HEK293 (cell line): Measurements from ENCODE around the gene C3orf20.

ENCODE experiments used
- CTCF ChIA-PET: fragments of 350-600 bp; formaldehyde crosslinking; extraction: SDS; loops from one replicate; lab custom pipeline; 2021; ENCODE audit warnings: antibody characterized with exemption; lab: Yijun Ruan, JAX
- POLR2A ChIA-PET: fragments of 300-600 bp; formaldehyde crosslinking; extraction: SDS; loops from one replicate; lab custom pipeline; 2020; ENCODE audit warnings: antibody characterized with exemption, inconsistent platforms; lab: Yijun Ruan, JAX
- H3K27ac ChIP-seq: fragments of 200-500 bp; sonication (Bioruptor generic); 2 replicates; pipeline ENCODE4 v1.5.1; 2014; ENCODE audit warnings: low read depth, low read length, control low read depth, inconsistent platforms; ENCODE audit errors: extremely low read depth
- H3K36me3 ChIP-seq, 2 experiments: fragments of 200-500 bp in 1 of 2; sonication (Bioruptor generic) in 1 of 2; 1 replicate in 1 of 2; 2 replicates in 1 of 2; pipeline ENCODE4 v1.5.1; 2014 to 2017; ENCODE audit warnings: inconsistent platforms in 2 of 2, low read length in 2 of 2; ENCODE audit not compliant: control insufficient read depth in 2 of 2, insufficient read depth in 1 of 2
- H3K4me1 ChIP-seq: fragments of 200-500 bp; sonication (Bioruptor generic); 2 replicates; pipeline ENCODE4 v1.5.1; 2014; ENCODE audit warnings: mild to moderate bottlenecking, low read length, inconsistent platforms; ENCODE audit not compliant: control insufficient read depth, insufficient read depth
- H3K4me3 ChIP-seq: 2 replicates; pipeline ENCODE4 v1.5.1; 2011; ENCODE audit warnings: low read depth, mild to moderate bottlenecking, control low read depth, low read length, moderate library complexity
- H3K9me3 ChIP-seq: fragments of 200-500 bp; sonication (Bioruptor generic); 2 replicates; pipeline ENCODE4 v1.5.1; 2014; ENCODE audit warnings: low read depth, low read length, inconsistent platforms; ENCODE audit not compliant: control insufficient read depth, insufficient read depth
- AEBP2 ChIP-seq: fragments of 450-650 bp; formaldehyde crosslinking; IDR thresholded peaks from 2 replicates; pipeline ENCODE4 v1.5.1; 2016; ENCODE audit warnings: missing biosample characterization, missing genetic modification characterization, borderline replicate concordance
- BCL11A ChIP-seq: fragments of 450-650 bp; formaldehyde crosslinking; IDR thresholded peaks from 2 replicates; pipeline ENCODE4 v1.5.1; 2016; ENCODE audit warnings: low read depth, missing biosample characterization, missing genetic modification characterization
- EGR2 ChIP-seq: fragments of 450-650 bp; formaldehyde crosslinking; IDR thresholded peaks from 2 replicates; pipeline ENCODE4 v1.5.1; 2016; ENCODE audit warnings: low read depth, missing biosample characterization, missing genetic modification characterization
- FEZF1 ChIP-seq: fragments of 450-650 bp; formaldehyde crosslinking; IDR thresholded peaks from 2 replicates; pipeline ENCODE4 v1.5.1; 2016; ENCODE audit warnings: missing biosample characterization, missing genetic modification characterization
- GLIS2 ChIP-seq: fragments of 450-650 bp; formaldehyde crosslinking; IDR thresholded peaks from 2 replicates; pipeline ENCODE4 v1.5.1; 2016; ENCODE audit warnings: missing biosample characterization, missing genetic modification characterization
- HOXD13 ChIP-seq: sonication (generic); formaldehyde crosslinking; IDR thresholded peaks from 2 replicates; pipeline ENCODE4 v1.8.0; 2022; ENCODE audit warnings: missing genetic modification reagents, borderline replicate concordance
- KLF17 ChIP-seq: fragments of 450-650 bp; formaldehyde crosslinking; IDR thresholded peaks from 2 replicates; pipeline ENCODE4 v1.5.1; 2016; ENCODE audit warnings: missing biosample characterization, missing genetic modification characterization
- KLF8 ChIP-seq: fragments of 450-650 bp; formaldehyde crosslinking; IDR thresholded peaks from 2 replicates; pipeline ENCODE4 v1.5.1; 2016; ENCODE audit warnings: missing biosample characterization, missing genetic modification characterization
- KLF9 ChIP-seq: fragments of 450-650 bp; formaldehyde crosslinking; IDR thresholded peaks from 2 replicates; pipeline ENCODE4 v1.5.1; 2016; ENCODE audit warnings: missing biosample characterization, missing genetic modification characterization, low read depth
- PRDM6 ChIP-seq: fragments of 450-650 bp; formaldehyde crosslinking; IDR thresholded peaks from 2 replicates; pipeline ENCODE4 v1.5.1; 2017; ENCODE audit warnings: missing biosample characterization, missing genetic modification characterization
- WT1 ChIP-seq: fragments of 450-650 bp; formaldehyde crosslinking; IDR thresholded peaks from 2 replicates; pipeline ENCODE4 v1.5.1; 2016; ENCODE audit warnings: missing biosample characterization, missing genetic modification characterization
- ZBTB11 ChIP-seq: fragments of 450-650 bp; formaldehyde crosslinking; conservative IDR thresholded peaks from 2 replicates; pipeline ENCODE4 v1.5.1; 2016; ENCODE audit warnings: low read depth, missing biosample characterization, missing genetic modification characterization
- ZFP3 ChIP-seq: fragments of 450-650 bp; formaldehyde crosslinking; IDR thresholded peaks from 2 replicates; pipeline ENCODE4 v1.5.1; 2016; ENCODE audit warnings: low read depth, missing biosample characterization, missing genetic modification characterization
- ZNF138 ChIP-seq: fragments of 450-650 bp; formaldehyde crosslinking; IDR thresholded peaks from 2 replicates; pipeline ENCODE4 v1.5.1; 2016; ENCODE audit warnings: missing biosample characterization, missing genetic modification characterization, borderline replicate concordance
- ZNF146 ChIP-seq: fragments of 450-650 bp; formaldehyde crosslinking; IDR thresholded peaks from 2 replicates; pipeline ENCODE4 v1.5.1; 2016; ENCODE audit warnings: missing biosample characterization, missing genetic modification characterization
- ZNF175 ChIP-seq: fragments of 450-650 bp; formaldehyde crosslinking; IDR thresholded peaks from 2 replicates; pipeline ENCODE4 v1.5.1; 2016; ENCODE audit warnings: missing biosample characterization, missing genetic modification characterization
- ZNF2 ChIP-seq: fragments of 450-650 bp; formaldehyde crosslinking; IDR thresholded peaks from 2 replicates; pipeline ENCODE4 v1.5.1; 2016; ENCODE audit warnings: missing biosample characterization, missing genetic modification characterization
- ZNF221 ChIP-seq: fragments of 450-650 bp; formaldehyde crosslinking; IDR thresholded peaks from 2 replicates; pipeline ENCODE4 v1.5.1; 2017; ENCODE audit warnings: missing biosample characterization, missing genetic modification characterization, borderline replicate concordance
- ZNF223 ChIP-seq: fragments of 450-650 bp; formaldehyde crosslinking; IDR thresholded peaks from 2 replicates; pipeline ENCODE4 v1.5.1; 2016; ENCODE audit warnings: missing biosample characterization, missing genetic modification characterization
- ZNF335 ChIP-seq: fragments of 450-650 bp; formaldehyde crosslinking; conservative IDR thresholded peaks from 2 replicates; pipeline ENCODE4 v1.5.1; 2016; ENCODE audit warnings: missing biosample characterization, missing genetic modification characterization
- ZNF350 ChIP-seq: fragments of 450-650 bp; formaldehyde crosslinking; IDR thresholded peaks from 2 replicates; pipeline ENCODE4 v1.5.0; 2017; ENCODE audit warnings: missing biosample characterization, mild to moderate bottlenecking, missing genetic modification characterization
- ZNF426 ChIP-seq: fragments of 450-650 bp; formaldehyde crosslinking; IDR thresholded peaks from 2 replicates; pipeline ENCODE4 v1.5.1; 2017; ENCODE audit warnings: missing biosample characterization, missing genetic modification characterization, mild to moderate bottlenecking, inconsistent platforms, moderate library complexity
- ZNF473 ChIP-seq: fragments of 450-650 bp; formaldehyde crosslinking; IDR thresholded peaks from 2 replicates; pipeline ENCODE4 v1.5.1; 2017; ENCODE audit warnings: missing biosample characterization, missing genetic modification characterization
- ZNF529 ChIP-seq: fragments of 450-650 bp; formaldehyde crosslinking; IDR thresholded peaks from 2 replicates; pipeline ENCODE4 v1.5.1; 2017; ENCODE audit warnings: missing genetic modification characterization, missing biosample characterization; ENCODE audit not compliant: insufficient replicate concordance
- ZNF530 ChIP-seq: fragments of 450-650 bp; formaldehyde crosslinking; IDR thresholded peaks from 2 replicates; pipeline ENCODE4 v1.5.1; 2016; ENCODE audit warnings: low read depth, missing biosample characterization, missing genetic modification characterization
- ZNF549 ChIP-seq: fragments of 450-650 bp; IDR thresholded peaks from 2 replicates; pipeline ENCODE4 v1.5.1; 2018; ENCODE audit warnings: missing biosample characterization, missing genetic modification characterization, mild to moderate bottlenecking, inconsistent platforms, moderate library complexity
- ZNF561 ChIP-seq: fragments of 450-650 bp; IDR thresholded peaks from 2 replicates; pipeline ENCODE4 v1.5.1; 2018; ENCODE audit warnings: missing biosample characterization, missing genetic modification characterization, borderline replicate concordance
- ZNF610 ChIP-seq: fragments of 450-650 bp; formaldehyde crosslinking; IDR thresholded peaks from 2 replicates; pipeline ENCODE4 v1.5.1; 2016; ENCODE audit warnings: missing biosample characterization, missing genetic modification characterization, borderline replicate concordance
- ZNF664 ChIP-seq: fragments of 450-650 bp; formaldehyde crosslinking; IDR thresholded peaks from 2 replicates; pipeline ENCODE4 v1.5.1; 2016; ENCODE audit warnings: missing biosample characterization, missing genetic modification characterization
- ZNF670 ChIP-seq: fragments of 450-650 bp; formaldehyde crosslinking; IDR thresholded peaks from 2 replicates; pipeline ENCODE4 v1.5.1; 2016; ENCODE audit warnings: missing biosample characterization, missing genetic modification characterization, low read depth

C3orf20 gene

GRCh38 chr3:14718539-14718938 lies 43.6 kb downstream of the C3orf20 start:
- H3K9me3 ChIP-seq: no peaks in the 10 kb centered on the region
- TF ChIP-seq ZNF530 (tag by site-specific recombination) (no peak), ZNF350 (tag by site-specific recombination) (no peak), KLF8 (tag by site-specific recombination) (no peak), WT1 (no peak), ZNF146 (tag by site-specific recombination) (no peak), EGR2 (tag by site-specific recombination) (no peak), ZNF175 (tag by site-specific recombination) (no peak), ZNF2 (tag by site-specific recombination) (no peak), PRDM6 (tag by site-specific recombination) (no peak), ZBTB11 (tag by site-specific recombination) (no peak), KLF9 (tag by site-specific recombination) (no peak), ZNF138 (tag by site-specific recombination) (no peak), ZNF223 (tag by site-specific recombination) (no peak), ZNF335 (tag by site-specific recombination) (no peak), ZNF221 (no peak)
- no peaks in the 10 kb centered on the region for H3K4me1 ChIP-seq
- no peak overlapping the region for H3K27ac ChIP-seq
- ChIA-PET CTCF (interaction anchor here (1.2 kb wide), 2 partner anchors 14 to 24 kb away, joined by 3 read pairs; no protein-coding TSS in a partner anchor), POLR2A (no interaction called here)
- no peak overlapping the region for H3K4me3 ChIP-seq
- peaks cover 0 to 3% of the 10 kb centered on the region in 2 experiments; a peak in 1 of 3 replicates for H3K36me3 ChIP-seq

- Histone ChIP-seq H3K4me1 (no peaks in the 10 kb centered on the region), H3K4me3 (no peak overlapping the region), H3K36me3 (peaks cover 0 to 3% of the 10 kb centered on the region in 2 experiments; a peak in 1 of 3 replicates), H3K27ac (no peak overlapping the region), H3K9me3 (no peaks in the 10 kb centered on the region)
- ChIA-PET CTCF (interaction anchor here (1.2 kb wide), 2 partner anchors 14 to 24 kb away, joined by 3 read pairs; no protein-coding TSS in a partner anchor), POLR2A (interaction anchor here (0.7 kb wide), 1 partner anchor 179 kb away, joined by 3 read pairs; no protein-coding TSS in a partner anchor)
- TF ChIP-seq ZNF426 (tag by site-specific recombination): no peak
- TF ChIP-seq ZNF529 (tag by site-specific recombination): no peak
- TF ChIP-seq KLF17 (tag by site-specific recombination): no peak
- TF ChIP-seq ZNF670 (tag by site-specific recombination): no peak
- no peak for TF ChIP-seq GLIS2
- TF ChIP-seq ZNF549 (tag by site-specific recombination): no peak
- no peak for TF ChIP-seq ZNF146 (tag by site-specific recombination)
- TF ChIP-seq KLF9 (tag by site-specific recombination): no peak
- TF ChIP-seq BCL11A: no peak
- no peak for TF ChIP-seq ZNF473 (tag by site-specific recombination)
- TF ChIP-seq ZNF664 (tag by site-specific recombination): no peak
- no peak for TF ChIP-seq ZFP3 (tag by site-specific recombination)
- TF ChIP-seq AEBP2 (tag by site-specific recombination): no peak
- TF ChIP-seq ZNF610 (tag by site-specific recombination): no peak
- TF ChIP-seq ZNF561 (tag by site-specific recombination): no peak
- TF ChIP-seq FEZF1 (tag by site-specific recombination): no peak
- TF ChIP-seq HOXD13: no peak
Measured at GRCh38 chr3:14719006-14719405, 44.1 kb downstream of the C3orf20 start.
